Urinary bladder (tissue), 4 donors: ENCODE data around the gene BMP2. TPM values are rescaled to one million over a fixed set of nuclear protein-coding genes. Genes with fewer than 3 reads are reported as not detected.

Source experiments
- DNase-seq: peaks from one replicate; pipeline ENCODE4 v3.0.0-alpha.2; 2015; ENCODE audit errors: extremely low spot score
- H3K27ac ChIP-seq: one replicate; pipeline ENCODE4 v1.5.1; 2013; ENCODE audit warnings: low read depth, mild to moderate bottlenecking, moderate library complexity
- H3K36me3 ChIP-seq: one replicate; pipeline ENCODE4 v1.6.1; 2013; ENCODE audit warnings: mild to moderate bottlenecking, moderate library complexity; ENCODE audit not compliant: insufficient read depth
- H3K4me1 ChIP-seq: one replicate; pipeline ENCODE4 v1.6.1; 2013; ENCODE audit warnings: mild to moderate bottlenecking, moderate library complexity; ENCODE audit not compliant: insufficient read depth
- H3K4me3 ChIP-seq: one replicate; pipeline ENCODE4 v1.5.1; 2013; ENCODE audit warnings: low read depth, low read length
- WGBS: extraction: QIAGEN DNeasy Blood & Tissue Kit; methylation state at CpG from one replicate; pipeline ENCODE4 v1.1.7; 2013; 5-methylcytosine and 5-hydroxymethylcytosine counted together
- polyA plus RNA-seq: library from polyadenylated mRNA; stranded (reverse); fragments of 200-250 nt; gene quantifications from one replicate; pipeline ENCODE4 v1.2.3, GENCODE V29; 2013
- total RNA-seq: library from RNA; depleted of rRNA; stranded (reverse); fragments of >200 nt; gene quantifications from one replicate; pipeline ENCODE4 v1.2.3, GENCODE V29; 2014
- donor health status: healthy with polysubstance abuse.
- donor health status: healthy.

BMP2 gene
- total RNA-seq (9.1 TPM), polyA plus RNA-seq (14.1 TPM)

DNA sequence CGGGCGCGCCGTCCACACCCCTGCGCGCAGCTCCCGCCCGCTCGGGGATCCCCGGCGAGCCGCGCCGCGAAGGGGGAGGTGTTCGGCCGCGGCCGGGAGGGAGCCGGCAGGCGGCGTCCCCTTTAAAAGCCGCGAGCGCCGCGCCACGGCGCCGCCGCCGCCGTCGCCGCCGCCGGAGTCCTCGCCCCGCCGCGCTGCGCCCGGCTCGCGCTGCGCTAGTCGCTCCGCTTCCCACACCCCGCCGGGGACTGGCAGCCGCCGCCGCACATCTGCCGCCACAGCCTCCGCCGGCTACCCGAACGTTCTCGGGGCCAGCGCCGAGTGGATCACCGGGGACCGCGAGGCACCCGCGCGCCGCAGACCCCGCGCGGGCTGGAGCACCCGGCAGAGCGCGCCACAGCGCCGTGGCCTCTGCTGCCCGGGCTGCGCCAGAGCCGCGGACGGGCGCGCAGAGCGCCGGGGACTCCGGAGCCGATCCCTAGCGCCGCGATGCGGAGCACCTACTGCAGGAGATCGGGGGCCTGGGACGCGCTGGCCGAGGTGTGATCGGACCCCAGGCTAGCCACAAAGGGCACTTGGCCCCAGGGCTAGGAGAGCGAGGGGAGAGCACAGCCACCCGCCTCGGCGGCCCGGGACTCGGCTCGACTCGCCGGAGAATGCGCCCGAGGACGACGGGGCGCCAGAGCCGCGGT lies at the start of gene BMP2:
Gene BMP2, plus strand, starts transcription at position 151 of the 692 bp plus-strand sequence. CDS start 2,441 bp downstream, outside the sequence.
- WGBS: under 1% methylated on average over 109 of the region's 112 CpGs
- Histone ChIP-seq H3K36me3 (peaks cover 3% of the 10 kb centered on the region), H3K4me1 (no peaks in the 10 kb centered on the region), H3K27ac (peak within 1 kb of the TSS; percentile 72), H3K4me3 (peak within 1 kb of the TSS; percentile 93)
- DNase-seq: no peak

DNA sequence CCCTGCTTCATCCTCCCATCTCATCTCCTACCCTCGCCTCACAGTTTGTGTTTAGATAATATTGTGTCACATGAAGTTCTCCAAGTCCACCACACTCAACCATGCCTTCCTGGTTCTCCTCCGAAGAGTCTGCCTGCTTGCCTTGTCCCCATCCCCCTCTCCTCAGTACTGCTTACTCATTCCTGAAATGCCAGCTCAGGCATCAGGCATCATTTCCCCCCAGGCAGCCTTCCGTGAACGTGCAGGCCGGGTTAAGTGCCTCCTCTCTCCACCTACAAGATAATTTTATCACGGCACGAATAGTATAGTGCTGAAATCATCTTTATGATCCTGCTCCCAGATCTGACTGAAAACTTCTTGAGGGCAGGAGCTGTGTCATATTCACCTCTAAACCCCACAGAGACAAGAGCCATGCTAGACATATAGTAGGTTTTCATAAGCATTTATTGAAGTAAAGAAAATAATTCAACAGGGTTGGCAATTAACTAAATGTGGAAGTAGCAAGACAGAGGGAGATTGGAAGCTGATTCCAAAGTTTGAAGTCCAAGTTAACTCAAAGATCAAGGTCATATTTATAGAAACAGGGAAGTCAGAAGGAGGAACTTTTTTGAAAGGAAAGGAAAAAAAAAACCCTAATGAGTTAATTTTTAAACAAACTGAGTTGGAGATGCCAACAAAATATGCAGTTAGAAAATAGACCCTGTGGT lies 48.7 kb upstream of the BMP2 start:
- WGBS: 68% methylated on average over 7 of the region's 7 CpGs
- no peak for DNase-seq
- no peaks in the 10 kb centered on the region for H3K4me1 ChIP-seq

DNA sequence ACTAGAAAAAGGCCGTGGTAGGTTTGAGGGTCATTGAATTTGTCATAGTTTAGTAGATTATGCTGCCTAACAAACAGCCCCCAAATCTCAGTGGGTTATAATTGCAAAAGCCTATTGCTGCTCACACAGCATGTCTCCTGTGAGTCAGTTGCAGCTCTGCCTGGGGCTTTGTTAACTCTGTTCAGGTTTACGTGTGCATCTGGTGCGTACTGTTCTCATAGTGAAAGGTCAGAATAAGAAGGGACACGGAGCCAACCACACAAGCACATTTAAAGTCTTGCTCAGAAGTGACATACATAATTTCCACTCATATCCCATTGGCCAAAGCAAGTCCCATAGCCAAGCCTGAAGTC lies 48.1 kb upstream of the BMP2 start:
- Histone ChIP-seq H3K4me3 (no peak overlapping the region), H3K4me1 (no peaks in the 10 kb centered on the region), H3K36me3 (no peaks in the 10 kb centered on the region), H3K27ac (no peak overlapping the region)
- DNase-seq: no peak
- 92% methylated on average over 4 of the region's 4 CpGs for WGBS

More for the DNA sequence above, 48.7 kb upstream of the BMP2 start:
- no peak overlapping the region for H3K4me3 ChIP-seq
- no peak overlapping the region for H3K27ac ChIP-seq
- no peaks in the 10 kb centered on the region for H3K36me3 ChIP-seq

DNA sequence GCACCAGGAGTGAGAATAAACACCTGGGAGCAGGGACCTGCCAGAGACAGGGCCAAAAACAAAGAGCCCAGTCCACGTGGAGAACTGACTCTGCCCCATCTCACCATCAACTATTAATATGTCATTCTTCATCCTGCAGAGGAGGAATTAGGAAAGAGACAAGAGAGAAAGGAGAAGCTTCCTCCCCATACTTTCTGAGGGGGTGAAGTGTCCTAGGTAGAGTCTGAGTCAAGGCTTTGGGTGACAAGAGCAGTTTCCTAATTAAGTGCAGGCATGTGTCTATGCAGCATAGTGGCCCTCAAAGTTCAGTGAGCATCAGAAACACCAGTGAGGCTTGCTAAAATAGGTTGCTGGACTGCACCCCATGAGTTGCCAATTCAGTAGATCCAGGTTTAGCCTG lies 40.7 kb upstream of the BMP2 start:
- no peak overlapping the region for H3K4me3 ChIP-seq
- no peaks in the 10 kb centered on the region for H3K4me1 ChIP-seq
- 49% methylated on average over 1 of the region's 1 CpG for WGBS
- no peak for DNase-seq
- H3K27ac ChIP-seq: no peak overlapping the region
- no peaks in the 10 kb centered on the region for H3K36me3 ChIP-seq

DNA sequence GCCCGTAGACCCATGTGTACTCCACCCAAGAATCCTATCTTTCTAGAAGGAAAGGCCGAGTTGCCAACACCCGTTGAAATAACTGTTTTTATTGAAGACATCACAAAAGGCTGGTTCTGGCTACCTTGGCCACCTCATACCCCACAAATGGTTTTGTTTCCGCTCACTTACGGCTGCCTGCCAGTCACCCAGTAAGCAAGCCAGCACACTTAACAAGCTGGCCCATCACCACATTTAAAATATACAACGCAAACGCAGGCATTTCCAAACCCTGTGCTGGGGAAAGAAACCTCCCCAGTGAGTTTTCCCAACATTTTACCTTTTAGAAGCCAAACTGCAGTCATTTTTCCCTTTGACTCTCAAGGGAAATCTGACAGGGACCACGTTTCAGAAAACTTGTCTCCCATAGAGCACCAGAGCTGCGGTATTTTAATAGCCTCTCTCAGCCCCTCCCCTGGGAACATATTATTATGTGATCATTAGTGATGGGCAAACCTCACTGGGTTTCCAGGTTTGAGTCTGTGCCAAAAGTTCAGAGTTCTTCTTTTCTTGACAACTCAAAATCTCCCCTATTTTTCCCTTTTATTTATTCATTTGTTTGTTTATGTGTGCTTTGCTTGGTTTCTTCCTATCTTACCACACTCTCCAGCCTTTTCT lies 36.7 kb upstream of the BMP2 start:
- DNase-seq: no peak
- Histone ChIP-seq H3K4me1 (no peaks in the 10 kb centered on the region), H3K36me3 (no peaks in the 10 kb centered on the region), H3K4me3 (no peak overlapping the region), H3K27ac (no peak overlapping the region)
- WGBS: 84% methylated on average over 9 of the region's 9 CpGs

DNA sequence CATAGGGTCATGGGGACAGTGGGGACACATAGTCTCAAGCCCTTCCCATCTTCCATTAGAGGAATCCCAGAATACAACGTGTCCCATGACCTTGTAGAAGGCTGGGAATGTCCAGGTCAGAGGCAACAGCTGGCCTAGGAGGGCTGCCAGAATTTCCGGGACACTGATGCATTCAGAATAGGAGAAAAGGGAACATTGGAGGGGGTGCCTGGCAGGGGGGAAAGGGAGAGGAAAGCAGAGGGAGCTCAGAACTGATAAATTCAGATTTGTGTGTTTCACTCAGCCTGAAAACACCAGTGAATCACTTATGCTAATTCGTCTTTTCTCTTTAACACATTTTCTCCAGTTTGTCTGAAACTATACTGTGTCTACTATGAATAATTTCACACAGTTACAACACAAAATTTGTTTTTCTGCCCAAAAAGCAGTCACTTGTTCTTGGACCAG lies 35.5 kb upstream of the BMP2 start:
- Histone ChIP-seq H3K4me1 (no peaks in the 10 kb centered on the region), H3K4me3 (no peak overlapping the region), H3K27ac (no peak overlapping the region), H3K36me3 (no peaks in the 10 kb centered on the region)
- WGBS: 44% methylated on average over 3 of the region's 3 CpGs
- DNase-seq: no peak

DNA sequence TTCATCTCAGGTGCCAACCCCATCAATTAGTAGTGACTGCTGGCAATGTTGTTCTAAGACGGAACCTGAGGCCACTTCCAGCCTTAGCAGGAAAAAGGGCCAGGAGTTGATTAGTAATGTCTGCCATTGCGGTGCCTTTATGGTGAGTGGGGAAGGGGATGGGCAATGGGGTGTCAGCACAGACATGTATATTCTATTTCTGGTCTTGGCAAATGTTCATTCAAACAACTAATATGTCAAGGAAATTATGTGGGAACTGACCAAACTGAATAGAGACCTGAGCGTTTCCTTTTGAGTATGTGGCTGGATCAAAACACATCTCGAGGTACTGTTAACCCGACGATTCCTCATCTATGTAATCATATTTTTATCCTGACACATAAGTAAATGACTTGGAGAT lies 34.6 kb upstream of the BMP2 start:
- DNase-seq: no peak
- H3K4me3 ChIP-seq: no peak overlapping the region
- H3K36me3 ChIP-seq: no peaks in the 10 kb centered on the region
- H3K4me1 ChIP-seq: no peaks in the 10 kb centered on the region
- H3K27ac ChIP-seq: no peak overlapping the region
- WGBS: 87% methylated on average over 6 of the region's 6 CpGs

DNA sequence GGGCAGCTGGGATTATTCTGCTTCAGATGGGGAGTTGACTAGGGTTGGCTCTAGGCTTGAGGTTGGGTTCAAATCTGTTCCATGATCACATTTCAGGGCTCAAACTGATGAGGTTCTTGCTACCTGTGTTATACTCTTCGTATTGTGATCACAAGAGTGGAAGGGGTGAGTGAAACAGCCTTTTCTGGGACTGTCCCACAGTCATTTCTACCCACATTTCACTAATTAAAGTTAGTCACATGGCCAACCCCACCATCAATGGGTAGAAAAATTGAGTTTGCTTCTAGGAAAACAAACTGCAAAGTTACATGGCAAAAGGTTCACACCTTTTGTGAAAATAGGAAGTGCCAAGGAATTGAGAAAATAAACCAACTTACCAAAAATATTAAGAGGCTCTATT lies 33.5 kb upstream of the BMP2 start:
- H3K27ac ChIP-seq: no peak overlapping the region
- H3K4me1 ChIP-seq: no peaks in the 10 kb centered on the region
- H3K4me3 ChIP-seq: no peak overlapping the region
- WGBS: 90% methylated on average over 1 of the region's 1 CpG
- DNase-seq: no peak
- H3K36me3 ChIP-seq: no peaks in the 10 kb centered on the region

DNA sequence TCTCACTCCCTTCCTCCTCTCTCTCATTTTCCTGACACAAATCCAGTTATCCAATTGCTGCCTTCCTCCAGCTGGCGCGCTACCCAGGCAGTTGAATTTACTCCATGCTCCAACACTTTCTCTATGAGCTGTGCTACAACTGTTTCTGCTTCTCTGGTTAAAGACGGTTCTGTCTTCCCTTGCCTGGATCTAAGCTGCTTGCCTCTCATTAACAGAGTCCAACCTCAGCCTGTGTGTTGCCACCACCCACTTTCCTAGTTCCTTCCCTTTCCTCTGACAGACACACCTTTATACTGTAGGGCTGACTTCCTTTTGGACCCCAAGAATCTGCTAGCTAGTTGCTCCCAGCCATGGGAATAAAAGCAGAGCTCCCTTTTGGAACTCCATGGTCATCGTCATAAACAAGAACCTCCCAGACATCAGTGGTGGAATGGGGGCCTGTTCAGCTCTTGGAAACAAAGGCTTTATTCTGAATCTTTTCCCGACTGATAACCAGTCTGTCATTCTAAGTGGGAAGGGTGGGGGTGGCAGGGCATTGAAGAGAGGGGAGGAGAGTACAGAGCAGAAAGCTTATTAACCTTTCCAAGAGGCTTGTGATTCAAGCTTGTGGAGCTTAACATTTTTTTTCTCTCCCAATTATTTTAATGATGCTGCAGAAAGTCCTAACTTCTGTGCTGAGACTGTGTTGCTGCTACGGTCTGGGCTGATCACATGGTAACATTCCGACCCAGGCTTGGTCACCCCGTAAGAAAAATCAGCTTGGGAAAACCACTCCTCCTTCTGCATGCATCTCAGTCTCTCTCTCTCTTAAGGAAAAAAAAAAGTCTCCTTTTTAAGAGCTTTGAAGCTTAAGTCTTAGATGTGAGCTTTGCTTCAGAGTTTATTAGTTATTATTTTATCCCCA lies 31.3 kb upstream of the BMP2 start:
- no peak overlapping the region for H3K4me3 ChIP-seq
- WGBS: 53% methylated on average over 8 of the region's 8 CpGs
- H3K4me1 ChIP-seq: no peaks in the 10 kb centered on the region
- H3K36me3 ChIP-seq: no peaks in the 10 kb centered on the region
- DNase-seq: no peak
- H3K27ac ChIP-seq: no peak overlapping the region

DNA sequence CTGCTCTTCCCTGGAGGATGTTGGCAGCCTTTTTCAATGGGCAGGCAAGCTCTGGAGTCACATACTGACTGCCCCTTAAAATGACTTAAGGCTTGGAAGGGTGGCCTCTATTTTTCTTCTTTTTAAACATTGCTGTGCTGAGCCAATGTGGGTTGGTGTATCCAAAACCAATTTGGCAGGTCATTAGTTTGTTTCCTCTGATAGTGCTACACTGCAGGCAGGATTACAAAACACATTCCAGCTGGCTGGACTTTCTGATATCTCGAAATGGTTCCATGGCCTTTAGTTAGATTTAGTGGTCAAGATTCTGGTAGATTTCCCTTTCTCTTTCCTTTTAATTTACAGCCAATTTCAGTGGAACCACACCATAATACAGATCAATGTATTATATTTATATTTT lies 28.1 kb upstream of the BMP2 start:
- H3K4me3 ChIP-seq: no peak overlapping the region
- no peaks in the 10 kb centered on the region for H3K36me3 ChIP-seq
- H3K27ac ChIP-seq: no peak overlapping the region
- no peaks in the 10 kb centered on the region for H3K4me1 ChIP-seq
- DNase-seq: no peak
- 38% methylated on average over 1 of the region's 1 CpG for WGBS

DNA sequence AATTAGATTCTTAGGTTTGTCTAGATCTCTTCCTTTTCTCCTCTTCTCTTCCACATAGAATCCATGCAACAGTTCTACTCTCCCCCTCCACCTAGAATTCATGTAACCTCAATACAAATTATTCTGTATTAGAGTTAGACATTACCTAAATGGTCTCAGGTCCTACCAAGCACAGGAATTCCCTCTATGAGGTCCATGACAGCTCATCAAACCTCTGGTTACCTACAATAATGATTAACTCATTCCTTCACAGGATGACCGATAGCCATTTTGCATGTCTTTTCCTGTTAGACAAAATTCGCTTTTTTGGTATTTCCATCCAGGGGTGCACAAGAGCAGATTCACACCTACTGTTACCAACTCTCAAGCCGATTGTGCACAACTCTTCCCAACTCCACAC lies 27.4 kb upstream of the BMP2 start:
- H3K27ac ChIP-seq: no peak overlapping the region
- no peaks in the 10 kb centered on the region for H3K36me3 ChIP-seq
- DNase-seq: no peak
- 93% methylated on average over 3 of the region's 3 CpGs for WGBS
- H3K4me3 ChIP-seq: no peak overlapping the region
- no peaks in the 10 kb centered on the region for H3K4me1 ChIP-seq

DNA sequence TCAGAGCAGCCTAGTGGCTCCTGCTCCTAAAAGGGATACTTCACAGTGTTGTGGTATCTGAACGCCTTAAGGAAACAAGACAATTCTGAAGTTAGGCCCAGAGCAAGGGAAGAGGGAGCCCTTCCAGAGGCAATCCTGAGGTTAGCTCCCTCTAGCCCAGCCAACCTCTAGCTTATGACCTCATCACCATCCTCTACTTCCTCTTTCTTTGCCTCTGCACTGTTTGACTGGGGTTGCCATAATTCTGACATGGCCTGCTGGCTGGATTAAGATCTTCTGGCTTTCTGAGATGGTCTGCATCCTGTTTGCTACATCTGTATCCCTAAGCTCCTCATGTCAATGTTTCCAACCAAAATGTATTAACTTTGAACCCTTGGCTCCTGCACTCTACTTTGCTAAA lies 23.3 kb upstream of the BMP2 start:
- H3K4me1 ChIP-seq: no peaks in the 10 kb centered on the region
- no peak overlapping the region for H3K4me3 ChIP-seq
- DNase-seq: no peak
- H3K27ac ChIP-seq: no peak overlapping the region
- no peaks in the 10 kb centered on the region for H3K36me3 ChIP-seq
- 97% methylated on average over 1 of the region's 1 CpG for WGBS

DNA sequence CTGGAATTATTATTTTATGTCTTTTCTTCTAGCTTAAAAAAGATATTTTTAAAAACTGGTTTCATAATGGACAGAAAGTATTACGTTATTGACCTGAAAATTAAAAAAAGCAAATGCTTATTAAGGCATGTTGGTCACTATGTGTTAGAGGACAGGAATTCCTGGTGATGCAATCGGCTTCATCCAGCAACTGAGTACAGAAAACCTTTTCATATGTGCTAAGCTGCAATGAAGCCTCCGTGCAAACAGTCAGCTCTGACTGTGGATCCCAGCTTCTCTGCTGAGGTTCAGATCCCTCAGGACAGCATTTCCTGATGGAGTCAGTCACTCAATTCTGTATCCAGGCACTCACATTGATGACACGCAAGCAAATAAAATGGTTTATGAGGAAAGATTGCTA lies 22.7 kb upstream of the BMP2 start:
- H3K27ac ChIP-seq: no peak overlapping the region
- H3K4me3 ChIP-seq: no peak overlapping the region
- no peaks in the 10 kb centered on the region for H3K36me3 ChIP-seq
- no peaks in the 10 kb centered on the region for H3K4me1 ChIP-seq
- no peak for DNase-seq
- 68% methylated on average over 4 of the region's 4 CpGs for WGBS
